Heart left ventricle (tissue), 16 donors: ENCODE results near the gene LANCL1. TPM values are rescaled to one million over a fixed set of nuclear protein-coding genes. Genes with fewer than 3 reads are reported as not detected.

Experiments
- ATAC-seq, 4 donors: fragments of 200-7000 bp; cut with Tn5 transposase; one replicate each; pipeline ENCODE4 v1.9.1; 2020 to 2022; ENCODE audit warnings: moderate library complexity in 4 of 4, mild to moderate bottlenecking in 3 of 4, moderate number of reproducible peaks in 1 of 4
- DNase-seq, 5 donors: peaks; one replicate each; pipeline ENCODE4 v3.0.0-alpha.2; 2020
- H3K27ac ChIP-seq, 12 donors: fragments of 200-600 bp; sonication (generic) in 4 of 12; one replicate each; pipeline versions ENCODE4 v1.5.0 to v1.8.0; 2016 to 2022; ENCODE audit warnings: mild to moderate bottlenecking in 2 of 12
- H3K27me3 ChIP-seq, 9 donors: fragments of 200-600 bp; sonication (generic) in 2 of 9; one replicate each; pipeline versions ENCODE4 v1.5.1 to v1.8.0; 2016 to 2022; ENCODE audit warnings: mild to moderate bottlenecking in 3 of 9
- H3K36me3 ChIP-seq, 9 donors: fragments of 200-600 bp; sonication (generic) in 2 of 9; one replicate each; pipeline versions ENCODE4 v1.5.0 to v1.8.0; 2018 to 2022; ENCODE audit warnings: mild to moderate bottlenecking in 2 of 9
- H3K4me1 ChIP-seq, 12 donors: fragments of 200-600 bp; sonication (generic) in 4 of 12; one replicate each; pipeline versions ENCODE4 v1.5.0 to v1.8.0; 2016 to 2022; ENCODE audit warnings: mild to moderate bottlenecking in 3 of 12
- H3K4me3 ChIP-seq, 12 donors: fragments of 200-600 bp; sonication (generic) in 4 of 12; one replicate each; pipeline versions ENCODE4 v1.5.0 to v1.8.0; 2017 to 2022; ENCODE audit warnings: mild to moderate bottlenecking in 9 of 12, moderate library complexity in 4 of 12
- H3K9me3 ChIP-seq, 12 donors: fragments of 200-600 bp; sonication (generic) in 4 of 12; one replicate each; pipeline versions ENCODE4 v1.5.0 to v1.8.0; 2016 to 2022; ENCODE audit warnings: mild to moderate bottlenecking in 1 of 12
- CTCF ChIP-seq, 12 donors: fragments of 200-600 bp; sonication (generic) in 4 of 12; IDR thresholded peaks; one replicate each; pipeline versions ENCODE4 v1.5.0 to v1.8.0; 2018 to 2022; ENCODE audit warnings: antibody characterized with exemption in 12 of 12, mild to moderate bottlenecking in 5 of 12
- POLR2A ChIP-seq, 2 donors: fragments of 450-650 bp; IDR thresholded peaks; one replicate each; pipeline ENCODE4 v1.6.1; 2017; ENCODE audit warnings: antibody characterized with exemption in 2 of 2, mild to moderate bottlenecking in 2 of 2, moderate library complexity in 2 of 2
- WGBS, 4 donors: extraction: QIAGEN DNeasy Blood & Tissue Kit in 2 of 4; methylation state at CpG; one replicate each; pipeline versions ENCODE4 v1.1.5 to v1.1.7; 2013 to 2018; 5-methylcytosine and 5-hydroxymethylcytosine counted together
- intact Hi-C, 10 donors: fragments of 100-400 bp; cut with DNase I; formaldehyde crosslinking; loops; one replicate each; pipeline versions ENCODE4 v1.11.1 to v1.14.2; 2022
- polyA plus RNA-seq, 2 donors: library from polyadenylated mRNA; stranded (reverse); fragments of 200-250 nt; gene quantifications; one replicate each; pipeline ENCODE4 v1.2.3, GENCODE V29; 2013
- total RNA-seq, 9 donors: library from RNA; depleted of rRNA in 2 of 9; stranded (reverse); fragments of >200 nt in 2 of 9; fragmentation: NEBNext Ultra II Directional in 3 of 9; extraction: Animal tissue kit (Norgen Biotek cat#: 25700) in 3 of 9; gene quantifications; one replicate each; pipeline versions ENCODE4 v1.1.0 to v1.2.4, GENCODE V29; 2016 to 2023
- donor health status: ischemic (EF 13 %, LVEDD 7.1; RV severe dilation, severe dysfunction).
- donor health status: healthy with polysubstance abuse.
- donor health status: DM: no; HTN: yes; CAD: no.
- donor health status: DM: no; HTN: no; CAD: no.
- donor health status: ischemic (EF 25% LVEDD 6.9; RV normal size, moderate dysfunction).
- donor health status: ischemic (EF 25% LVEDD 5.7; RV mildly dilated, moderate dysfunction).
- donor health status: healthy.
- donor health status: DM: yes; HTN: yes; CAD: no.
- donor health status: ischemic (EF 35%, LVEDD 5.7; RV mildly dilated, moderate dysfunction).
- donor health status: nonischemic (EF 11% LVEDD 7.7; RV severe dilation, severe dysfunction).
- donor health status: DM: yes; HTN: yes; CAD: no.
- donor health status: PGD.
- donor health status: ischemic (EF 29% LVEDD 5.4; RV normal size, mild dysfunction).
- donor health status: nonischemic (EF 23%, LVEDD 6.1; RV moderate dilation, normal function).

The LANCL1 gene
- total and polyA plus RNA-seq, 11 donors, result 7.7 to 76.1 (median 44.9) TPM

GRCh38 chr2:210459880-210460279, 16.7 kb downstream of the LANCL1 start:
- H3K27ac ChIP-seq, result no peak overlapping the region
- ATAC-seq, result no peak
- peaks cover 0 to 92% (median 25%) of the 10 kb centered on the region in 9 donors for H3K36me3 ChIP-seq
- H3K4me1 ChIP-seq, result peaks cover 0 to 3% (median 0%) of the 10 kb centered on the region in 12 donors
- 84 to 96% (median 91%) methylated on average over 5 of the region's 5 CpGs for WGBS, 4 donors
- DNase-seq, result no peak
- no peaks in the 10 kb centered on the region for H3K9me3 ChIP-seq
- TF ChIP-seq POLR2A (IDR thresholded peaks at IDR 0.05) (no peak), CTCF (IDR thresholded peaks at IDR 0.05) (no peak)
- intact Hi-C loops, result no loop called here
- H3K4me3 ChIP-seq, result no peak overlapping the region
- no peaks in the 10 kb centered on the region for H3K27me3 ChIP-seq

GRCh38 chr2:210459407-210459806, 17.2 kb downstream of the LANCL1 start:
- no peak for ATAC-seq
- H3K4me3 ChIP-seq, result no peak overlapping the region
- peaks cover 0 to 3% (median 0%) of the 10 kb centered on the region in 12 donors for H3K4me1 ChIP-seq
- no peaks in the 10 kb centered on the region for H3K27me3 ChIP-seq
- intact Hi-C loops, result no loop called here
- no peak for TF ChIP-seq CTCF (IDR thresholded peaks at IDR 0.05)
- TF ChIP-seq POLR2A (IDR thresholded peaks at IDR 0.05), result no peak
- H3K9me3 ChIP-seq, result no peaks in the 10 kb centered on the region
- H3K27ac ChIP-seq, result no peak overlapping the region
- WGBS, 4 donors, result 81 to 91% (median 90%) methylated on average over 3 of the region's 3 CpGs
- H3K36me3 ChIP-seq, result peaks cover 0 to 96% (median 29%) of the 10 kb centered on the region in 9 donors
- DNase-seq, result no peak

GRCh38 chr2:210458395-210458794, 18.2 kb downstream of the LANCL1 start:
- no peak for TF ChIP-seq CTCF (IDR thresholded peaks at IDR 0.05)
- no peak for TF ChIP-seq POLR2A (IDR thresholded peaks at IDR 0.05)
- Histone ChIP-seq H3K27ac (no peak overlapping the region), H3K36me3 (peaks cover 0 to 96% (median 34%) of the 10 kb centered on the region in 9 donors), H3K4me1 (peaks cover 0 to 3% (median 0%) of the 10 kb centered on the region in 12 donors), H3K4me3 (no peak overlapping the region), H3K27me3 (no peaks in the 10 kb centered on the region), H3K9me3 (no peaks in the 10 kb centered on the region)
- ATAC-seq (no peak), DNase-seq (no peak)
- intact Hi-C loops, result no loop called here
- 95 to 99% (median 98%) methylated on average over 4 of the region's 4 CpGs for WGBS, 4 donors

GRCh38 chr2:210456571-210456970, 20.0 kb downstream of the LANCL1 start:
- Histone ChIP-seq H3K27ac (no peak overlapping the region), H3K4me3 (no peak overlapping the region), H3K9me3 (no peaks in the 10 kb centered on the region), H3K27me3 (no peaks in the 10 kb centered on the region), H3K4me1 (no peaks in the 10 kb centered on the region), H3K36me3 (peaks cover 0 to 96% (median 33%) of the 10 kb centered on the region in 9 donors)
- 86 to 97% (median 93%) methylated on average over 1 of the region's 1 CpG for WGBS, 4 donors
- intact Hi-C loops, result no loop called here
- ATAC-seq (no peak), DNase-seq (no peak)
- TF ChIP-seq POLR2A (IDR thresholded peaks at IDR 0.05), result no peak
- TF ChIP-seq CTCF (IDR thresholded peaks at IDR 0.05), result no peak
